GM18508 (cell line): ENCODE measurements around the gene EMILIN1.
"Not testable (repeated sequence)": the region's sequence is repeated elsewhere in the genome, so short reads cannot be mapped to it uniquely, and the experiment has no call there.

Experiments
- ATAC-seq: cut with Tn5 transposase; IDR thresholded peaks from one replicate; pipeline ENCODE4 v1.9.1; 2021; ENCODE audit warnings: moderate number of reproducible peaks; ENCODE audit not compliant: insufficient read depth, unreplicated experiment

EMILIN1 gene

DNA sequence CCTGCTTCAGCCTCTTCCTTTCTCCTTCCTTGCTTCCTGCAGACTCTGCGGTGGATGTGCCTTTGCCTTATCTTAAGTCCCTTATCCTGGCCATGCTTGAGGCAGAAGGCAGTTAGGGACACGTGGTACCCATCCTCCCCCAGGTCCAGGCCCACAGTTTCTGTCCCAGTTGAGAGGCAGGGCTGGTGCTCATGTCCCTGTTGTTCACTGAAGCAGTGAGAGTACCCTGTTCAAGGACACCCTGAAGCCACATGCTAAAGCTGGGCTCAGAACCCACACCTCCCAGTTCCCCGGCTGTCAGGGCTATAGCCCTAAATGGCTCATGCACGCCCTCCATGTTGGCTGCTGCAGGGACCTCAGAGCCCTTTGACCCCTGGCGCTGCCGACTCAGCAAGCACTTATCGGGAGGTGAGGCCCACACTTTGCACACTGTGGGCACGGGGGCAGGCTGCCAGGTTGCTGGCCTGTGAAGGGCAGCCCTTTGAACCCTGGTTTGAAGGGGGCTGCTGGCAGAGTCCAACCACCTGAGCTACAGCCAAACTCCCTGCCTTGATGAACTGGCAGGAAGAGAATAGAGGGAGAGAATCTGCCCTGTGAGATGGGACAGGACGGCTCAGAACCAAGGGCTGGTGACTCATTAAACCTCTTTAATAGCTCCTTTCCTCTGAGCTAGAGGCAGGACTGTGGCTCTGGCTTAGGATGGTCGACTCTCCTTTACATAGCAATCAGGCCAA is 14.4 kb downstream of the EMILIN1 start:
- no peak for ATAC-seq

DNA sequence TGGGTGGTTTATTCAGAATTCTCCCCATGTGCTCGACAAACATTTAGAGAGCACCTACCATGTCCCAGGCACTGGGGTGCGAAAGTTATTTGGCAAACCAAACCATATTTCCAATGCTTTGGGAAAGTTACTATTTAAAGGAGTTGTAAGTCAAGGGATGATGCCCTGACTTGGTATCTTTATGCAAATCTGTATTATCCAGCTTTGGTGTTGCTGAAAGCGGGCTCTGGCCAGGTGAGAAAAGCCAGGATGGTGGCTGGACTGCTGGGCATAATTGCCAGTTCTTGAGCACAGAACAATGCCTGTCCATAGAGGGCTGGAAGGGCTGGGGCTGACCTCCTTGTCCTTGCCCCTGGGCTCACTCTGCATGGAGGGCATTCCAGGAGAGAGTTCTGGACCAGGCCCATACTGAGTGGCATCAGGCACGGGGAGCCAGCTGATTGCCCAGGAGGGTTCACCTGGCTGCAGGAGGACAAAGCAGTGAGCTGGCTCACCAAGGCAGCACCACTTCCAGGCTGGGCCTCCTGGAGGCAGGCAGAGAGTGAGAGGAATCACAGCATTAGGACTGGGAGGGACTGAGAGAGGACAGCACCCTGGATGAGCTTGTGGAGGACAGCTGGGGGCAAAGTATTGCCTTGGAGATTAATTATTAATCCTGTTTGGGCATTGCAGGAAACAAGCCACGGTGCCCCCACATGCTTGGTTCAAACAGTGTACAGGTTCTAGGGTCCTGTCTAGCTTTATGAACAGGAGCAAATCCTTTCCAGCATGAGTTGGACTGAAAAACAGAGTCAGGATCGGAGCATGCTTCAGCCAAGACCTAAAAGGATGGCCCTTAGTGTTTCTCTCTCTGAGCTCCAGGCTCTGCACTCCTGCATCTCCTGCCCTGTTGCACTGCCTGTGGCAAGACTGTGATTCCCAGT is 15.3 kb downstream of the EMILIN1 start:
- no peak for ATAC-seq

DNA sequence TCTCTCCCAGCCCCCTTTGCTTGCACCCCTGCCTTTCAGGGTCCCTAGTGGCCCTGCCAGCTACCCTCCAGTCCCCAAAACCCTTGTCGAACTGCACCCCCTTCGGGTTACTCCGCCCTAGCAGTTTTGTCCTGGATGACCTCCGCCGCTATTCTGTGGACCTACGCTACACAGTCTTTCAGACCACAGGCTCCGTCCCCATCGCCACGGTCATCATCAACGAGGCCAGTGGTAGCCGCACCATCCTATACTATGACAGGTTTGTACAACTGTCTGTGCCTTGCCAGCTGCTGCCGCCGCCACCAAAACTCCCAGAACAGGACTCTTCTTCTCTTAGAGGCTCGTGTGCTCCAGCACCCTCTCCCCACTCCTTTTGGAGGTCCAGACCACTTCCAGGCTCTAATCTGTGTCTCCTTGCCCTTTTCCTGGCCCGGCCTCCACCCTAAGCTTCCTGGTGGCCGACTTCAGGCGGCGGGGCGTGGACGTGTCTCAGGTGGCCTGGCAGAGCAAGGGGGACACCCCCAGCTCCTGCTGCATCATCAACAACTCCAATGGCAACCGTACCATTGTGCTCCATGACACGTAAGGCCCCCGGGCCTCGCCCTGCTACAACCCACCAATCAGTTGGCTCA is 16.1 kb downstream of the EMILIN1 start:
- ATAC-seq = no peak

DNA sequence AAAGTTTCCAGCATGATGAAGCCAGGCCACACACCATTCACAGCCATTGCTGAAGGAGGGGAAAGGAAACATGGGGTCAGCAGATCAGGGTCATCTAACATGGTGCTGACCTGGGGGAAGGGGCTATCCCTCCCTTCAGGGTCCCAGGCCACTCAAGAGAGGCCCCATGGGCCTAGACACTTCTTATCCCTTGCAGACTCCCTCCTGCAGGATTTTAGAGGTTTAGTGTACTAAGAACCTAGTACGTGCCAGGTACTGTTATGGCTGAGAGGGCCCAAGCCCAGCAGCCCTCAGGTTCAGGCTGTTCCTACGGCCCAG is 17.0 kb downstream of the EMILIN1 start:
- no peak for ATAC-seq

DNA sequence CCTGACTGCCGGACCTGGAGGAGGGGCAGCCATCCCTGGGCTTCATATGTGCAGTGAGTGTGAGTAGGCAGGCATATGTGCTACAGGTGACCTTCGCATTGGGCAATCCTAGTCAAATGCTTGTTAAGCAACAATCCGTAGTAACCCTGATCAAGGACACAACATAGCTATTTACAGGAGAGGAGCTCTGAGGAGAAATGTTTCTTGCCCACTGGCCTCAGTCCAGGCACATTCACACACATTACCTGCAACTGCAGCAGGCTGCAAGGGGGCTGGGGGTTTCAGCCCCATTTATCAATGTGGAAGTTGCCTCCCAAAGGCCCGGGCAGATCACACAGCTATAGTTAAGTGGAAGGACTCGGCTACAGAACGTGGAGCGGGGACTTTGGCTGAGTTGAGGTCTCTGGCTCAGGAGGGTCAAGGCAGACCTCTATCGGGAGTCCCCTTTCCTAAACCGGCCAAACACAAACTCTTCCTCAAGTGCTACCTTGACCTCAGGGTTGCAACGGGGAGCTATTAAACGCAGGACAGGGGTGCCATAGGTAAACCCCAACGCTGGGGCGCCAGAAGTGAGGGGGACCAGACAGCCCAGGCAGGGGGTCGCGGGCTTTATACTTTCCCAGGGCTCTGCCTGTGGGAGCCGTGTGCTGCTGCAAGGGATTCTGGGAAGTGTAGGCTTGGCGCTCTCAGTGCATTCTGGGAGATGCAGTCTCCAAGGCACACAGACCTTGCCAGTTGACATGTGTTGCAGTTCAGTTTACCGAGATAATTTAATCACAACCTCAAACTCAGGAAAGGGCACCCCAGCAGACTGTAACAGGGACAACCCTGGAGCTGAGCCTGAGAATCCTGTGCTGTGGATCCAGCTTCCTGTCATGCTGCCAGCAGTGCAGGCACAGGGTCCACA is 17.6 kb downstream of the EMILIN1 start:
- ATAC-seq = no peak

DNA sequence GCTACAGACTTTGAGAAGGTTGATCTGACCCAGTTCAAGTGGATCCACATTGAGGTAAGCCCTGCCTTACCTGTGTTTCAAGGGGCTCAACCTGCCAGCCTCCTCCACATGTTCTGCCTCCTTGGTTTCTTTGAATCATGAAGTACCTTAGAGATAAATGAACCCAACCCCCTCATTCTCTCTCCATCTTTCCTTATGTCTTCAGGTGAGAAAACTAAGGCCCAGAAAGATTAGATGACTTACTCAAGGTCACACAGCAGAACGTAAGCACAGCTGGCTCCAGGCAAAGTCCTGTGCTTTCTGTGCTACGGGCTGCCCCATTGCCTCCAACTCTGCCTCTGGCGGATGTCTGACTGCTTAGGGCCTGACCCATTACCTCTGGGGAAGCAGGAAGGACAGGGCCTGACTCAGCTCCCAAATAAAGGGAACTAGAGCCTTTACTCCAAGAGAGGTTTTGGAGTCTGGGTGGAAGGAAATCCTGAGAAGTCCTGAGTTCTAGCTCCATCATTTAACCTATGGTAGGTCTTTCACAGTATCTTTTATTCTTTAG is 18.4 kb downstream of the EMILIN1 start:
- no peak for ATAC-seq

DNA sequence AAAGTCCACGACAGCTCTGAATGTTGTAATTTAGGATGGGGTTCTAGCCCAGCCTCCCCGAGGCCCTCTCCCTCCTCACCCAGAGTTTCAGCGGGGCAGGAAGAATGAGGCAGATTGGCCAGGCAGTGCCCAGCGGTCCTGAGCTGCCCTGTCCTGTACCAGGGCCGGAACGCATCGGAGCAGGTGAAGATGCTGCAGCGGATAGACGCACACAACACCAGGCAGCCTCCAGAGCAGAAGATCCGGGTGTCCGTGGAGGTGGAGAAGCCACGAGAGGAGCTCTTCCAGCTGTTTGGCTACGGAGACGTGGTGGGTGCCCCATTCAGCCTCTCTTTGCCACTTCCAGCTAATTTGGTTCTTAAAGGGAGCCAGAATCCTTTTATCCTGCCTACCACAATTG is 18.9 kb downstream of the EMILIN1 start:
- ATAC-seq = no peak

DNA sequence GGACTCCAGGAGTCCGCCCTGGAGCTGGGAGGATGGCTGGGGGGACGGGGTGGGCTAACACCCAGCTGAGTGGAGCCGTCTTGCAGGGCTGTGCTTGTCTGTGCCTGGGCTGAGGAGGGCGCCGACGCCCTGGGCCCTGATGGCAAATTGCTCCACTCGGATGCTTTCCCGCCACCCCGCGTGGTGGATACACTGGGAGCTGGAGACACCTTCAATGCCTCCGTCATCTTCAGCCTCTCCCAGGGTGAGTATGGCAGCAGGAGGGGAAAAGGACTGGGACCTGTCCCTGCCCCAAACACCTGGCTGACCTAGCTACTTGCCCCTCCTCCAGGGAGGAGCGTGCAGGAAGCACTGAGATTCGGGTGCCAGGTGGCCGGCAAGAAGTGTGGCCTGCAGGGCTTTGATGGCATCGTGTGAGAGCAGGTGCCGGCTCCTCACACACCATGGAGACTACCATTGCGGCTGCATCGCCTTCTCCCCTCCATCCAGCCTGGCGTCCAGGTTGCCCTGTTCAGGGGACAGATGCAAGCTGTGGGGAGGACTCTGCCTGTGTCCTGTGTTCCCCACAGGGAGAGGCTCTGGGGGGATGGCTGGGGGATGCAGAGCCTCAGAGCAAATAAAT is 21.0 kb downstream of the EMILIN1 start:
- no peak for ATAC-seq

DNA sequence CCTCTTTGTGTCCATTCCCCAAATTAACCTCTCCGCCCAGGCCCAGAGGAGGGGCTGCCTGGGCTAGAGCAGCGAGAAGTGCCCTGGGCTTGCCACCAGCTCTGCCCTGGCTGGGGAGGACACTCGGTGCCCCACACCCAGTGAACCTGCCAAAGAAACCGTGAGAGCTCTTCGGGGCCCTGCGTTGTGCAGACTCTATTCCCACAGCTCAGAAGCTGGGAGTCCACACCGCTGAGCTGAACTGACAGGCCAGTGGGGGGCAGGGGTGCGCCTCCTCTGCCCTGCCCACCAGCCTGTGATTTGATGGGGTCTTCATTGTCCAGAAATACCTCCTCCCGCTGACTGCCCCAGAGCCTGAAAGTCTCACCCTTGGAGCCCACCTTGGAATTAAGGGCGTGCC is 21.6 kb downstream of the EMILIN1 start:
- no peak for ATAC-seq

DNA sequence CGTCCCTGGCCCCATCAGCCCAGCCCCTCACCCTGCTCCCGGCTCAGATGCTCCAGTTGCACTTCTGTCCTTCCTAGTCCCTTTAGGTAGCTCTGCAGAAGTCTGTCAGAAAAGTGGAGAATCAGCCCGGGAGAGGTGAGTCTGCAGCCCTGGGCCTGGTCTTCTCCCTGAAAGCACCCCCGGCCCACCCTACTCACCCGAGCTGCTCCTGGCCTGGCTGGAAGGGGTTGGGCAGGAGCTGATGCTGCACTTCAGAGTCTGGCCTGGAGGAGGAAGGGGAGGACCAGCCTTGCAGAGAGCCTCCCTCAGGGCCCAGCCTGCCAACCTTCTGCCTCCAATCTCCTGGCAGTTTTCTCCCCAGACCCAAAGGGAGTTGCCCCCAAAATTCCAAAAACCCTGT is 23.9 kb downstream of the EMILIN1 start:
- no peak for ATAC-seq

DNA sequence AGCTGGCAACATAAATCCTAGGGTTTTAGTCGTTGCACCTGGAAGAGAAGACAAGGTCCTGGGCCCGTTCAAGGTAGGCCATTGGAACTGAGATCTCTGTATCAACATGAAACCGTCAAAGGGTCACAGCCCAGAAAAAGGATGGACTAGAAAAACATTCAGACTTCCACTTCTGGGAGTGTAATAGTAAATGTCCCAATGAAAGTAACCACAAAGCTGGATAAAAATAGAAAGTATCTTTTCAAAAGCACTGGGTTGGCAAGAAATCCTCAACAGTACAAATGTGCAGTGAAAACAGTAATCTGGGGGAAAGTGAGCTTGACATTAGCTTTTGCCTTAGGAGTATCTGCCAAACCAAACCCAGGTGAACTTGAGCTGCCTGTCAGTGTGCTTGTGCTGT is 27.6 kb downstream of the EMILIN1 start:
- ATAC-seq = no peak

DNA sequence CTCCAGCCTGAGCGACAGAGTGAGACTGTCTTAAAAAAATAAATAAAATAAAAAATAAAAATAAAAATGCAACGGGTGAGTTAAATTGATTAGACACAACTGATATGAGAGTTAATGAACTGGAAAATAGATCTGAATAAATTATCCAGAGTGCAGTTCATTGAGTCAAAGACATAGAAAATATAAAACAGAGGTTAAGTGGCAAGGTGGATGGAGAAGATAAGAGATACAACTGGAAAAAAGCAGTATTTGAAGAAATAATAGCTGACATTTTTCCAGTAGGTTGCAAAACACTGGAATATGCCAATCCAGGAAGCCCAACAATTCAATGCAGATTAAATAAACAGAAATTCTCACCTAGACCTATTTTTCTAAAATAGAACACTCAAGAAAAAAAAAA is 29.8 kb downstream of the EMILIN1 start:
- no peak for ATAC-seq

DNA sequence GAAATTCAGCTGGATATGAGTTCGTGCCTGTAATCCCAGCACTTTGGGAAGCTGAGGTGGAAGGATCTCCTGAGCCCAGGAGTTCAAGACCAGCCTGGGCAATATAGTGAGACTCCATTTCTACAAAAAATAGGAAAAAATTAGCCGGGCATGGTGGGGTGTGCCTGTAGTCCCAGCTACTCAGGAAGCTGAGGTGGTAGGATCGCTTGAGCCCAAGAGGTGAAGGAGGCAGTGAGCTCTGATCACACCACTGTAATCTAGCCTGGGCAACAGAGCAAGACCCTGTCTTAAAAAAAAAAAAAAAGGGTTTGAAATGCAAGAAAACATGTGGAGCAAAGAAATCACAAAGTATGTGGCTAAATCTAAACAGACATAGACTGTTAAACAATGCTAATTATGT is 30.7 kb downstream of the EMILIN1 start:
- ATAC-seq = no peak

DNA sequence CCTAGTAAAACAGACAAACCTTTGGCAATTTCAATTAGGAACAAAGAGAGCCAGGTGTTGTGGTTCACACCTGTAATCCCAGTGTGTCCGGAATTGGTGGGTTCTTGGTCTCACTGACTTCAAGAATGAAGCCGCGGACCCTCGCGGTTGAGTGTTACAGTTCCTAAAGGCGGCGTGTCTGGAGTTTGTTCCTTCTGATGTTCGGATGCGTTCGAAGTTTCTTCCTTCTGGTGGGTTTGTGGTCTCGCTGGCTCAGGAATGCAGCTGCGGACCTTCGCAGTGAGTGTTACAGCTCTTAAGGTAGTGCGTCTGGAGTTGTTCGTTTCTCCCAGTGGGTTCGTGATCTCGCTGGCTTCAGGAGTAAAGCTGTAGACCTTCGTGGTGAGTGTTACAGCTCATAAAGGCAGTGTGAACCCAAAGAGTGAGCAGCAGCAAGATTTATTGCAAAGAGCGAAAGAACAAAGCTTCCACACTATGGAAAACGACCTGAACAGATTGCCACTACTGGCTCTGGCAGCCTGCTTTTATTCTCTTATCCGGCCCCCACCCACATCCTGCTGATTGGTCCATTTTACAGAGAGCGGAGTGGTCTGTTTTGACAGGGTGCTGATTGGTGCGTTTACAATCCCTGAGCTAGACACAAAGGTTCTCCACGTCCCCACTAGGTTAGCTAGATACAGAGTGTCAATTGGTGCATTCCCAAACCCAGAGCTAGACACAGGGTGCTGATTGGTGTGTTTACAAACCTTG is 32.4 kb downstream of the EMILIN1 start:
- ATAC-seq = not testable (repeated sequence)

DNA sequence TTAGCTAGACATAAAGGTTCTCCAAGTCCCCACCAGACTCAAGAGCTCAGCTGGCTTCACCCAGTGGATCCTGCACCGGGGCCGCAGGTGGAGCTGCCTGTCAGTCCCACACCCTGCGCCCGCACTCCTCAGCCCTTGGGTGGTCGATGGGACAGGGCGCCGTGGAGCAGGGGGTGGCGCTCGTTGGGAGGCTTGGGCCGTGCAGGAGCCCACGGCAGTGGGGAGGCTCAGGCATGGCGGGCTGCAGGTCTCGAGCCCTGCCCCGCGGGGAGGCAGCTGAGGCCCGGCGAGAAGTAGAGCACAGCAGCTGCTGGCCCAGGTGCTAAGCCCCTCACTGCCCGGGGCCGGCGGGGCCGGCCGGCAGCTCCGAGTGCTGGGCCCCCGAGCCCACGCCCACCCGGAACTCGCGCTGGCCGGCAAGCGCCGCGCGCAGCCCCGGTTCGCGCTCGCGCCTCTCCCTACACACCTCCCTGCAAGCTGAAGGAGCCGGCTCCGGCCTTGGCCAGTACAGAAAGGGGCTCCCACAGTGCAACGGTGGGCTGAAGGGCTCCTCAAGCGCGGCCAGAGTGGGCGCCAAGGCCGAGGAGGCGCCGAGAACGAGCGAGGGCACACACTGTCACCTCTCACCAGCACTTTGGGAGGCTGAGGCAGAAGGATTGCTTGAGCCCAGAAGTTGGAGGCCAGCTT is 33.1 kb downstream of the EMILIN1 start:
- not testable (repeated sequence) for ATAC-seq

DNA sequence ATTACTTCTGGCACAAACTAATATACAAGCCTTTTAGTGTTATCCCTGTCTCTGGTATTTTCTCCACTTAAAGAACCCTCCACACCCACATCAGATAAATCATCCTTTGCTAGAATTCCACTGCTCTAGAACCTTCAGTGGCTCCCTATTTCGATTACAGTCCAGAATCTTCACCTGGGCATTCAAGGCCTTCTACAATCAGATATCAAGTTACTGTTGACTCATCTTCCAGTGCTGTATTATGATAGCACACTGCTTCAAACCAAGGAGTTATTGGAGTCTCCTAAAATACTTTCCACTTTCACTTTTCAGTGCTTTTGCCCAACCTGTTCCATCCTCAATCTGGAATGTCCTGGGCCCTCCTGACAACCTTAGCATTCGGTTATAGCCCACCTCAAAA is 37.1 kb downstream of the EMILIN1 start:
- ATAC-seq = no peak

DNA sequence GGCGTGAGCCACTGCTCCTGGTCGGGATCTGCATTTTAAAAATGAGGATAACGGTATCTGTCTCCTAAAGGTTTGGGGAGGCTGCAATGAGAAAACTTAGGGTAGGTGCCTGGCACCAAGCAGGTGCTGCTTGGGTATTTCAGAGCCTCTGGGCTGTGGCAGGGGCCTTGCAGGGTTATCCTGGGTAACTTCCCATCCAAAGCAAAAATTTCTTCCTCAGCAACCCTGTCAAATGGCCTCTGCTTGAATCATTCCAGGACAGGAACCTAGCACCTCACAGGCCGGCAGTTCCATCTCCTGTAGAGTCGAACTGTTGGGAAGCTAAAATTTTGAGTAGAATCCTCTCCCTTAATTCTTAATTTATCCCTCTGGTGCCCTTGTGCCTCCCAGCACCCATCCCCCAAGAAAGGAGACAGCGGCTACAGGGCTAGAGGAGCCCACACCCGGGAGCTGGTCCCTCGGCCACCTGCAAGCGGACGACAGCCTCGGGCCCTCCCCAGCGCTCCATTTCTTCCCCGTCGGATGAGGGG is 39.6 kb downstream of the EMILIN1 start:
- no peak for ATAC-seq
